Transverse colon (tissue), 4 donors: ENCODE data around the gene AARS2. TPM values are rescaled to one million over a fixed set of nuclear protein-coding genes. Genes with fewer than 3 reads are reported as not detected.

ENCODE experiments used
- DNase-seq: peaks from one replicate; pipeline ENCODE4 v3.0.0-alpha.2; 2019
- H3K27ac ChIP-seq, 4 donors: fragments of 200-600 bp; sonication (generic); 2 replicates each; pipeline ENCODE4 v1.5.1; 2016 to 2018; ENCODE audit warnings: inconsistent platforms in 4 of 4
- H3K27me3 ChIP-seq: fragments of 200-600 bp; sonication (generic); 2 replicates; pipeline ENCODE4 v1.5.1; 2017; ENCODE audit warnings: inconsistent platforms
- H3K36me3 ChIP-seq, 4 donors: fragments of 200-600 bp; sonication (generic); 2 replicates each; pipeline ENCODE4 v1.5.1; 2017 to 2019; ENCODE audit warnings: inconsistent platforms in 4 of 4
- H3K4me1 ChIP-seq, 4 donors: fragments of 200-600 bp; sonication (generic); 2 replicates each; pipeline ENCODE4 v1.5.1; 2017 to 2020; ENCODE audit warnings: inconsistent platforms in 4 of 4
- H3K4me3 ChIP-seq, 4 donors: fragments of 200-600 bp; sonication (generic); 1 replicate in 1 of 4; 2 replicates in 3 of 4; pipeline versions ENCODE4 v1.5.1 to v1.6.1; 2017 to 2019; ENCODE audit warnings: inconsistent platforms in 4 of 4
- H3K9me3 ChIP-seq, 2 donors: fragments of 200-600 bp; sonication (generic); 2 replicates each; pipeline ENCODE4 v1.5.1; 2017 to 2019; ENCODE audit warnings: inconsistent platforms in 2 of 2
- EP300 ChIP-seq: sonication (generic); formaldehyde crosslinking; IDR thresholded peaks from one replicate; pipeline ENCODE4 v1.6.1; 2017; ENCODE audit warnings: antibody characterized with exemption, low read depth
- POLR2A ChIP-seq: fragments of 450-650 bp; IDR thresholded peaks from one replicate; pipeline ENCODE4 v1.6.1; 2016; ENCODE audit warnings: antibody characterized with exemption, mild to moderate bottlenecking, moderate library complexity
- POLR2AphosphoS5 ChIP-seq, 3 donors: sonication (generic); formaldehyde crosslinking; IDR thresholded peaks; one replicate each; pipeline ENCODE4 v1.6.1; 2016; ENCODE audit warnings: antibody characterized with exemption in 3 of 3
- WGBS, 2 donors: methylation state at CpG; one replicate each; pipeline ENCODE4 v1.1.5; 2018; ENCODE audit warnings: low coverage in 1 of 2; 5-methylcytosine and 5-hydroxymethylcytosine counted together
- in situ Hi-C, 4 donors: fragments of 200-750 bp; cut with MboI; loops; one replicate each; pipeline versions ENCODE4 v1.15.0 to v1.15.1; 2017; ENCODE audit warnings: low sequenced_read_pairs in 3 of 4, low pct_ligation_motif_present in 1 of 4, low pct_unique_long_range_greater_than_20kb in 1 of 4
- intact Hi-C: fragments of 100-400 bp; cut with DNase I; formaldehyde crosslinking; loops from one replicate; pipeline ENCODE4 v1.15.1; 2023; ENCODE audit warnings: low total_unique reads
- total RNA-seq, 4 donors: library from RNA; depleted of rRNA; stranded (reverse); fragments of >200 nt; gene quantifications; one replicate each; pipeline ENCODE4 v1.1.0, GENCODE V29; 2016
- TF ChIP-seq, protein P1 (sequence below), 5 experiments: fragments of 200-600 bp in 3 of 5; fragments of 450-650 bp in 2 of 5; sonication (generic) in 3 of 5; IDR thresholded peaks; 1 replicate in 2 of 5; 2 replicates in 3 of 5; pipeline ENCODE4 v1.5.1; 2016 to 2017; ENCODE audit warnings: antibody characterized with exemption in 5 of 5, inconsistent platforms in 3 of 5, mild to moderate bottlenecking in 2 of 5, moderate library complexity in 1 of 5

The AARS2 gene
- total RNA-seq, 4 donors from 2014 or later = 9.1 to 18.3 (median 14.8) TPM

DNA sequence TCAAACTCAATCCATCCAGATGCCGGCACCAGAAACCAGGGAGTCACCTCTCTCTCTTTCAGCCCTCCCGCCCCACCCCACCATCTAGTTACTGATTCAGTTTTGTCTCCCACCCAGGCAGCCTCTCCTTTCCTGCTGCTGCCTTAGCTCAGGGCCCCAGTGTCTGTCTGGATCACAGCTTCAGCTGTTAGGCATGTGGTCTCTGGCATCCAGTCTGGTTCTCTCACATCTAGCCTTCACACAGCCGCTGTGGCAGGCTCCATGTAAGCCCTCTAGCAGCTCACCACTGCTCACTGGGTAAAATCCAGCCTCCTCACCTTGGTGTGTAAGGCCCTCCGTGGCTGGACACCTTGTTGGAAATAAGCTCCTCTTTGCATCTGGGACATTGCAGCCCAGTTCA is 21.3 kb downstream of the AARS2 start:
- Histone ChIP-seq H3K27ac (no peak overlapping the region), H3K27me3 (peaks cover 96% of the 10 kb centered on the region), H3K4me3 (no peak overlapping the region), H3K36me3 (no peaks in the 10 kb centered on the region), H3K4me1 (peaks cover 0 to 2% (median under 1%) of the 10 kb centered on the region in 4 donors), H3K9me3 (no peaks in the 10 kb centered on the region)
- in situ Hi-C loops = no loop called here
- no peak for TF ChIP-seq POLR2AphosphoS5 (IDR thresholded peaks at IDR 0.05)
- TF ChIP-seq, protein P1, sequence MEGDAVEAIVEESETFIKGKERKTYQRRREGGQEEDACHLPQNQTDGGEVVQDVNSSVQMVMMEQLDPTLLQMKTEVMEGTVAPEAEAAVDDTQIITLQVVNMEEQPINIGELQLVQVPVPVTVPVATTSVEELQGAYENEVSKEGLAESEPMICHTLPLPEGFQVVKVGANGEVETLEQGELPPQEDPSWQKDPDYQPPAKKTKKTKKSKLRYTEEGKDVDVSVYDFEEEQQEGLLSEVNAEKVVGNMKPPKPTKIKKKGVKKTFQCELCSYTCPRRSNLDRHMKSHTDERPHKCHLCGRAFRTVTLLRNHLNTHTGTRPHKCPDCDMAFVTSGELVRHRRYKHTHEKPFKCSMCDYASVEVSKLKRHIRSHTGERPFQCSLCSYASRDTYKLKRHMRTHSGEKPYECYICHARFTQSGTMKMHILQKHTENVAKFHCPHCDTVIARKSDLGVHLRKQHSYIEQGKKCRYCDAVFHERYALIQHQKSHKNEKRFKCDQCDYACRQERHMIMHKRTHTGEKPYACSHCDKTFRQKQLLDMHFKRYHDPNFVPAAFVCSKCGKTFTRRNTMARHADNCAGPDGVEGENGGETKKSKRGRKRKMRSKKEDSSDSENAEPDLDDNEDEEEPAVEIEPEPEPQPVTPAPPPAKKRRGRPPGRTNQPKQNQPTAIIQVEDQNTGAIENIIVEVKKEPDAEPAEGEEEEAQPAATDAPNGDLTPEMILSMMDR (IDR thresholded peaks at IDR 0.05) = no peak
- TF ChIP-seq EP300 = no peak
- TF ChIP-seq POLR2A = no peak
- intact Hi-C loops = loop anchor here (5.0 kb wide), 1 partner anchor 1220 kb away; no protein-coding TSS in a partner anchor
- no peak for DNase-seq
- 68% methylated on average over 4 of the region's 4 CpGs; no CpG with 5 or more reads in 1 of the 2 donors for WGBS, 2 donors

DNA sequence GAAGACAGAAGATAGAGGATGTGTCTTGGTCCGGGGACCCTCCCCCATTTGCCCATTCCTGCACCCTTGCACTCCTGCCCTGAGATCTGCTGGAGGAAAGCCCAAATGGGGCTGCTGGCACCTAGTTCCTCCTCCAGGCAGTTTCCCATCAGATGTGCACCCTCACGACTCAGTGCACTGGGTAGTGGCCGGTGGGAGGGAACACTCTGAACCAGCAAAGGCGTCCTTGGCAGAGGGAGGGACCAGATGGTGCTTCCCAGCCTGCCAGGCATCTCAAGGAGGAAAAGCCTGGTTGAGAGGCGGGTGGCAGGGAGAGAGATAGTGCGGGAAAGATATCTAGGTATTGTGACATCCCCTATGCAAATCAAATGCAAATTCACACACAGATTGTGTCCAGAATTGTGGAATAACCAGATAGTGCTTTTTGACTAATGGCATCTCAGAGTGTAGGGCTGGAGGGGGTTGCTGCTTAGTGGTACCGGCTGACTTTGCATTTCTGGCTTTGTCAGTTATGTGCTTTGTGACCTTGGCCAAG is 23.4 kb downstream of the AARS2 start:
- Histone ChIP-seq H3K9me3 (no peaks in the 10 kb centered on the region), H3K36me3 (no peaks in the 10 kb centered on the region), H3K4me1 (no peaks in the 10 kb centered on the region), H3K27ac (no peak overlapping the region), H3K27me3 (peaks cover 84% of the 10 kb centered on the region), H3K4me3 (no peak overlapping the region)
- intact Hi-C loops (loop anchor here (5.0 kb wide), 1 partner anchor 1217 kb away; no protein-coding TSS in a partner anchor), in situ Hi-C loops (no loop called here)
- WGBS, 2 donors = 45 to 58% methylated on average over 4 to 7 of the region's 7 CpGs
- TF ChIP-seq POLR2A (no peak), POLR2AphosphoS5 (IDR thresholded peaks at IDR 0.05) (no peak), EP300 (no peak)
- TF ChIP-seq, protein P1 (IDR thresholded peaks at IDR 0.05) = no peak
- DNase-seq = no peak

GRCh38 chr6:44286747-44287146 is 26.4 kb downstream of the AARS2 start:
- DNase-seq = no peak
- TF ChIP-seq, protein P1 (IDR thresholded peaks at IDR 0.05) = no peak
- TF ChIP-seq POLR2AphosphoS5 (IDR thresholded peaks at IDR 0.05) = no peak
- TF ChIP-seq POLR2A = no peak
- no peak for TF ChIP-seq EP300
- H3K9me3 ChIP-seq = no peaks in the 10 kb centered on the region
- intact Hi-C loops (no loop called here), in situ Hi-C loops (no loop called here)
- 50 to 59% methylated on average over 2 of the region's 2 CpGs for WGBS, 2 donors
- no peaks in the 10 kb centered on the region for H3K36me3 ChIP-seq
- peaks cover 54% of the 10 kb centered on the region for H3K27me3 ChIP-seq
- no peaks in the 10 kb centered on the region for H3K4me1 ChIP-seq
- H3K4me3 ChIP-seq = no peak overlapping the region
- H3K27ac ChIP-seq = no peak overlapping the region

DNA sequence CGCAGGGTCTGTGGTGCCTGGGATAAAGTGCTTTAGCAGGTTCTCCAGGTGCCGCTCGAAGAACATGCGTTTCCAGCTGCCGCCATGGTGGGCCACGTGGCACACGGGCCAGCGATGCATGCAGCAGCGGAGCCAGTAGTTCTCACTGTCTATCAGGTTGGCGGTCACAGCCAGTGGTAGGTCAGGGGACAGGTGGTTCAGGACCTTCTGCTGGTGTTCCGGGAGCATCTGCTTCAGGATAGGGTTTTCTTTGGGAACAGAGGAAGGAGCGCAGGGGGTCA is 26.9 kb downstream of the AARS2 start:
- TF ChIP-seq, protein P1 (IDR thresholded peaks at IDR 0.05) = no peak
- TF ChIP-seq POLR2AphosphoS5 (IDR thresholded peaks at IDR 0.05) (no peak), POLR2A (no peak), EP300 (no peak)
- Histone ChIP-seq H3K4me3 (no peak overlapping the region), H3K36me3 (no peaks in the 10 kb centered on the region), H3K27ac (no peak overlapping the region), H3K9me3 (no peaks in the 10 kb centered on the region), H3K27me3 (peaks cover 48% of the 10 kb centered on the region), H3K4me1 (no peaks in the 10 kb centered on the region)
- intact Hi-C loops (no loop called here), in situ Hi-C loops (no loop called here)
- 93 to 100% methylated on average over 2 to 5 of the region's 12 CpGs for WGBS, 2 donors
- DNase-seq = no peak
